Upper lobe of right lung (tissue), 1 donor: ENCODE results near the gene C5AR1. TPM values are rescaled to one million over a fixed set of nuclear protein-coding genes. Genes with fewer than 3 reads are reported as not detected.
"Not testable (repeated sequence)": the region's sequence is repeated elsewhere in the genome, so short reads cannot be mapped to it uniquely, and the experiment has no call there.

Experiments
- ATAC-seq: fragments of 200-7000 bp; cut with Tn5 transposase; one replicate; pipeline ENCODE4 v1.9.1; 2020; ENCODE audit warnings: mild to moderate bottlenecking, moderate library complexity
- DNase-seq: peaks from one replicate; pipeline ENCODE4 v3.0.0-alpha.2; 2020
- H3K27ac ChIP-seq: fragments of 200-600 bp; one replicate; pipeline ENCODE4 v1.8.0; 2022
- H3K27me3 ChIP-seq: fragments of 200-600 bp; one replicate; pipeline ENCODE4 v1.8.0; 2022; ENCODE audit warnings: mild to moderate bottlenecking
- H3K36me3 ChIP-seq: fragments of 200-600 bp; one replicate; pipeline ENCODE4 v1.8.0; 2022
- H3K4me1 ChIP-seq: fragments of 200-600 bp; one replicate; pipeline ENCODE4 v1.8.0; 2022
- H3K4me3 ChIP-seq: fragments of 200-600 bp; one replicate; pipeline ENCODE4 v1.8.0; 2022; ENCODE audit warnings: mild to moderate bottlenecking
- H3K9me3 ChIP-seq: fragments of 200-600 bp; one replicate; pipeline ENCODE4 v1.8.0; 2022
- CTCF ChIP-seq: fragments of 200-600 bp; IDR thresholded peaks from one replicate; pipeline ENCODE4 v1.8.0; 2022; ENCODE audit warnings: antibody characterized with exemption
- intact Hi-C: fragments of 100-400 bp; cut with DNase I; formaldehyde crosslinking; loops from one replicate; pipeline ENCODE4 v1.11.0; 2022
- total RNA-seq: library from RNA; stranded (reverse); fragmentation: NEBNext Ultra II Directional; extraction: Animal tissue kit (Norgen Biotek cat#: 25700); gene quantifications from one replicate; pipeline ENCODE4 v1.2.1, GENCODE V29; 2021
- donor health status: DM: no; HTN: yes; CAD: no; lungs with severe emphysema.

The C5AR1 gene
- total RNA-seq, 1 donor from 2014 or later, result 58.9 TPM

GRCh38 chr19:47273313-47274070, 36.2 kb upstream of the C5AR1 start:
- intact Hi-C loops, result no loop called here
- H3K9me3 ChIP-seq, result no peaks in the 10 kb centered on the region
- H3K27ac ChIP-seq, result peak overlapping the region; percentile 96
- H3K4me1 ChIP-seq, result peaks cover 13% of the 10 kb centered on the region
- no peak for TF ChIP-seq CTCF
- peak overlapping the region; percentile 79 for H3K4me3 ChIP-seq
- H3K27me3 ChIP-seq, result no peaks in the 10 kb centered on the region
- DNase-seq (peak; percentile 96), ATAC-seq (peak; percentile 84)
- peaks cover 20% of the 10 kb centered on the region for H3K36me3 ChIP-seq

- Histone ChIP-seq H3K4me1 (peaks cover 13% of the 10 kb centered on the region), H3K9me3 (no peaks in the 10 kb centered on the region), H3K4me3 (peak within 1 kb of the TSS; percentile 79), H3K36me3 (peaks cover 17% of the 10 kb centered on the region), H3K27me3 (no peaks in the 10 kb centered on the region), H3K27ac (peak within 1 kb of the TSS; percentile 96)
- peak; percentile 89 for ATAC-seq
- DNase-seq, result peak; percentile 100
- no peak for TF ChIP-seq CTCF
- intact Hi-C loops, result no loop called here
Measured at GRCh38 chr19:47274071-47274890, 35.4 kb upstream of the C5AR1 start, which contains the start of gene INAFM1. Gene INAFM1, plus strand, starts transcription at chr19:47274885. Its CDS starts 35 bp downstream, at chr19:47274920.

- Histone ChIP-seq H3K9me3 (no peaks in the 10 kb centered on the region), H3K27me3 (no peaks in the 10 kb centered on the region), H3K27ac (peak overlapping the region; percentile 60), H3K4me3 (peak overlapping the region; percentile 79), H3K36me3 (peaks cover 13% of the 10 kb centered on the region), H3K4me1 (peaks cover 13% of the 10 kb centered on the region)
- no peak for DNase-seq
- no peak for TF ChIP-seq CTCF
- ATAC-seq, result peak; percentile 6
- intact Hi-C loops, result no loop called here
Measured at GRCh38 chr19:47274891-47275761, 34.5 kb upstream of the C5AR1 start.

- Histone ChIP-seq H3K27me3 (no peaks in the 10 kb centered on the region), H3K36me3 (peaks cover 5% of the 10 kb centered on the region), H3K4me1 (peaks cover 13% of the 10 kb centered on the region), H3K27ac (peak overlapping the region; percentile 60), H3K9me3 (no peaks in the 10 kb centered on the region), H3K4me3 (peak overlapping the region; percentile 79)
- no peak for TF ChIP-seq CTCF
- ATAC-seq (no peak), DNase-seq (peak; percentile 69)
- intact Hi-C loops, result no loop called here
Measured at GRCh38 chr19:47275791-47276461, 33.7 kb upstream of the C5AR1 start.

GRCh38 chr19:47276513-47276912, 33.1 kb upstream of the C5AR1 start:
- ATAC-seq, H3K4me3 ChIP-seq, H3K9me3 ChIP-seq, H3K27me3 ChIP-seq, DNase-seq, H3K36me3 ChIP-seq, intact Hi-C loops: not testable (repeated sequence)
- peak overlapping the region; percentile 18 for H3K27ac ChIP-seq
- peaks cover 13% of the 10 kb centered on the region for H3K4me1 ChIP-seq
